HUDEP-2 (cell line): Measurements from ENCODE around the gene EVPLL.
"Not testable (repeated sequence)": the region's sequence is repeated elsewhere in the genome, so short reads cannot be mapped to it uniquely, and the experiment has no call there.

Source experiments
- DNase-seq, 76 experiments: peaks; one replicate each; lab custom pipeline; 2025; ENCODE audit not compliant: unreplicated experiment in 76 of 76; lab: John Stamatoyannopoulos, UW

The EVPLL gene

DNA sequence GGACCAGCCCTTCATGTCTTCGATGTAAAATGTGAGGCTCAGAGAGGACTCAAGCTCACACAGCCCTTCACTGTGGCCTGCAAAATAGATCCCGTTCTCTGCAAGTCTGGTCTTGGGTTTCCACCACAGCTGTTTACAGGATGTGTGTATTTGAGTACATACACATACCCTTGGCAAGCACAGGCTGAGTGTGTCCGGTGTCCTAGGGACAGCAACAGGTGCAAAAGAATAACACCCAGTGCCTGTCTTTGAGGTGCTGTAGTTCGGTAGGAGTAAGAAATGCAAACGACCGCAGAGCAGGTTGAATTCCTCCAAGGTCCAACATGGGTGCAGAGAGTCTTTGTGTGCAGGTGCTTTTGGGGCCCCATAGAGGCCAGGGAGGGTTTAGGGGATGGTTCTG, 44.9 kb downstream of the EVPLL start:
- DNase-seq, result not testable (repeated sequence)

DNA sequence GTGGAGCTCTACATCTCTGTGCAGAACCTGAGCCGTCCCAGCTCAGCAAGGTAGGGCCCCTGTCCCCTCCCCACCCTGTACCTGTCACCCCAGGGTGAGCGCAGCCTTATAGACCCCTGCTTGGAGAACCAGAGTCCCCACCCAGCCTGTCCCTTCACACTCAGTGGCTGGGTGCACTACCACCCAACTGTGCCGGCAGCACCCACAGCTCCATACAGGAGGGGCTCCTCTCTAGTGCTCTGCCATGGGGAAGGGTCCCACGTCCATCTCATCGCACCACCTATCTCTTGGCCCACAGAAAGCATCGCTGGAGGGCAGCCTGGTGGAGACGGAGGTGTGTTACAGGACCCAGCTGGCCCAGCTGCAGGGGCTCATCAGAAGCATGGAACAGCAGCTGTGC, 45.4 kb downstream of the EVPLL start:
- not testable (repeated sequence) for DNase-seq

DNA sequence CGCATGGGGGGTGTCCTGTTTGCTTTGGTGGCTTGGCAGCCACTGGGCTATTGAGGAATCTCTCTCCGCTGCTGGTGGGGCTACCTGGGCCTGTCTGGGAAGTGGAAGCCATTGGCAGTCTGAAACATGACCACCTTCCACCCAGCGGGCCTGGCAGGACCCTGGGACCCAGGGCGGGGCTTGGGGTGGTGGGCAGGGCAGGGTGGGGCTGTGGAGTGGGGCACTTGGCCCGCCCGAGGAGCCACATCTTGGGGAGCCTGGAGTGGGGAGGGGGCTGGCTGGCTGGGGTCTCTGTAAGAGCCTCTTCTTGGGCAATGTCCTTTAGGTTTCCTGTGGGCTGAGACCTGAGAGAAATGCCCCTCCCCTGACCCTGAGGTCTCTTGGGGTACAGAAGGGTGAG, 48.0 kb downstream of the EVPLL start:
- not testable (repeated sequence) for DNase-seq

DNA sequence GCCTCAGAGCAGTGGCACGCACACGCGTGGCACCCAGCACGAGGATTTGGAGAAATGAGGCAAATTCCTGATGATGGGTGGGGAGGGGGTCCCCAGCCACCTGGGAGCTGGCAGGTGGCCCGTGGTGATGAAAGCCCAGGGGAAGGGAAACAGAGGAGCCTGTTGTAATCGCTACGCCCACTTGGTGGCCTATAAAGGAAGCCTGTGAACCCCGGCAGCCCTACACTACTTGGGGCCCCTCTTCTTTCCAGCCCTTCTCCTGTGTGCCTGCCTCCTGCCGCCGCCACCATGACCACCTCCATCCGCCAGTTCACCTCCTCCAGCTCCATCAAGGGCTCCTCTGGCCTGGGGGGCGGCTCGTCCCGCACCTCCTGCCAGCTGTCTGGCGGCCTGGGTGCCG, 49.1 kb downstream of the EVPLL start:
- DNase-seq, result not testable (repeated sequence)

DNA sequence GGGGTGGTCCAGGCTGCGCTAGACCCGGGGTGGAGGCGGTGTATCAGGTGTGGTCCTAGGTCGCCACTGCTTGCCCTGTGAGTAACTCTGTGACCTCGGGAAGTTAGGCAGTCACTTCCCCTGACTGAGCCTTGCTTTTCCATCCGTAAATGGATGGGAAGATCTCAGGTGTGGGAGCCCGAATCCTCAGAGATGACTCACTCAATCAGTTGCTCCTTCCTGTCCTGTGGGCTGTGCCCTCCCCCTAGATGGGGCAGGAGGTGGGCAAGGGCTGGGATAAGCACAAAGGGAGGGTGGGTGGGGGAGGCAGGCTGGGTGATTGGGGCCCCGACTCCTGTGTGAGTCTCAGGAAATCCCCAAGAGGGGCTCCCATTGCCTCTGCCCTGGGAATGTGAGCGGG, 54.6 kb downstream of the EVPLL start:
- not testable (repeated sequence) for DNase-seq
